Measurements from ENCODE around the gene LRMDA. TPM values are rescaled to one million over a fixed set of nuclear protein-coding genes. Genes with fewer than 3 reads are reported as not detected.

Gene LRMDA
- total RNA-seq, 1 donor from 2014 or later = 0.19 TPM

DNA sequence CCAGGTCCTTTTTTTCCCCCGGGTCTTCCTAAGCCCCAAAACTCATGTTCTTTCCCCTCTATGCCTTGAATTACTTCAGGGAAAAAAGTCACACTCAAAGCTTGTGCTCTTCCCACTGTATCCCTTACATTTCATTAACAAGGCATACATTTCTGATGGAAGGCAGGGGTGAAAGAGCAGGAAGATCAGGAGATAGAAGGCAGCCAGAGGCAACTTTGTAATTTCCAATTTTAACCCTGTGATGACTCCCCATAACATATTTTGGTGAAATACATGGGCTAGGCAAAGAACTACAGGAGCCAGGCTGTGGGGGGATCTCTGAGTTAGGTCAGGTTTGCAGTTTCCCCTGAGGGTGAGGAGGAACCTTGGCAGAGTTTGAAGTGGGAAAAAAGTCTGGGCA, 635.0 kb downstream of the LRMDA start:
- H3K27me3 Mint-ChIP-seq (ENCODE audit: unreplicated experiment) = peaks cover 25% of the 10 kb centered on the region
- no peak for DNase-seq (ENCODE audit: extremely low spot score, unreplicated experiment)
- H3K27ac Mint-ChIP-seq (ENCODE audit: unreplicated experiment) = no peak overlapping the region
- H3K9me3 Mint-ChIP-seq (ENCODE audit: unreplicated experiment) = peaks cover 12% of the 10 kb centered on the region
- peaks cover 10% of the 10 kb centered on the region for H3K4me1 Mint-ChIP-seq (ENCODE audit: unreplicated experiment)
- H3K4me3 Mint-ChIP-seq (ENCODE audit: unreplicated experiment) = no peak overlapping the region
- H3K36me3 Mint-ChIP-seq (ENCODE audit: unreplicated experiment) = no peaks in the 10 kb centered on the region
- TF ChIP-seq, protein P1, sequence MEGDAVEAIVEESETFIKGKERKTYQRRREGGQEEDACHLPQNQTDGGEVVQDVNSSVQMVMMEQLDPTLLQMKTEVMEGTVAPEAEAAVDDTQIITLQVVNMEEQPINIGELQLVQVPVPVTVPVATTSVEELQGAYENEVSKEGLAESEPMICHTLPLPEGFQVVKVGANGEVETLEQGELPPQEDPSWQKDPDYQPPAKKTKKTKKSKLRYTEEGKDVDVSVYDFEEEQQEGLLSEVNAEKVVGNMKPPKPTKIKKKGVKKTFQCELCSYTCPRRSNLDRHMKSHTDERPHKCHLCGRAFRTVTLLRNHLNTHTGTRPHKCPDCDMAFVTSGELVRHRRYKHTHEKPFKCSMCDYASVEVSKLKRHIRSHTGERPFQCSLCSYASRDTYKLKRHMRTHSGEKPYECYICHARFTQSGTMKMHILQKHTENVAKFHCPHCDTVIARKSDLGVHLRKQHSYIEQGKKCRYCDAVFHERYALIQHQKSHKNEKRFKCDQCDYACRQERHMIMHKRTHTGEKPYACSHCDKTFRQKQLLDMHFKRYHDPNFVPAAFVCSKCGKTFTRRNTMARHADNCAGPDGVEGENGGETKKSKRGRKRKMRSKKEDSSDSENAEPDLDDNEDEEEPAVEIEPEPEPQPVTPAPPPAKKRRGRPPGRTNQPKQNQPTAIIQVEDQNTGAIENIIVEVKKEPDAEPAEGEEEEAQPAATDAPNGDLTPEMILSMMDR (IDR thresholded peaks at IDR 0.05) = no peak

DNA sequence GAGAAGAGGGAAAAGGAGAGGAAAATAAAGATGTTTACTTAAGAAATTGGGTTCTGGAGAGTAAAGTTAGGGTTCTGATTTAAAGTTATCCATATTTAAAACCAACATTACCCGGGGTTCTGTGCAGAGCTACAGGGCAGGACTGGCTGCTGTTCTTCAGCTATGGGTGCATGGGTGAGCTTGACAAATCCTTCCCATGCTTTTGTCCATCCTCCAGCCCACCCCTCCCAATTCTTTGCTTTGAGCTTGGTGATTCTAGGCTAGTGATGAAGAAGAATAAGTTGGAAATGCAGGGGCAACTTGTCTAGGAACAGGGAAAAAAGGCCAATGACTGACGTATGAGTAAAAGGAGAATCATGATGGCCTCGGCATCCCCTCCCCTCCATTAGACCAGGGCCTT, 636.0 kb downstream of the LRMDA start:
- peaks cover 20% of the 10 kb centered on the region for H3K4me1 Mint-ChIP-seq (ENCODE audit: unreplicated experiment)
- TF ChIP-seq, protein P1 (IDR thresholded peaks at IDR 0.05) = no peak
- no peak for DNase-seq (ENCODE audit: extremely low spot score, unreplicated experiment)
- H3K36me3 Mint-ChIP-seq (ENCODE audit: unreplicated experiment) = no peaks in the 10 kb centered on the region
- no peak overlapping the region for H3K4me3 Mint-ChIP-seq (ENCODE audit: unreplicated experiment)
- peaks cover 12% of the 10 kb centered on the region for H3K9me3 Mint-ChIP-seq (ENCODE audit: unreplicated experiment)
- no peak overlapping the region for H3K27ac Mint-ChIP-seq (ENCODE audit: unreplicated experiment)
- H3K27me3 Mint-ChIP-seq (ENCODE audit: unreplicated experiment) = peaks cover 20% of the 10 kb centered on the region

DNA sequence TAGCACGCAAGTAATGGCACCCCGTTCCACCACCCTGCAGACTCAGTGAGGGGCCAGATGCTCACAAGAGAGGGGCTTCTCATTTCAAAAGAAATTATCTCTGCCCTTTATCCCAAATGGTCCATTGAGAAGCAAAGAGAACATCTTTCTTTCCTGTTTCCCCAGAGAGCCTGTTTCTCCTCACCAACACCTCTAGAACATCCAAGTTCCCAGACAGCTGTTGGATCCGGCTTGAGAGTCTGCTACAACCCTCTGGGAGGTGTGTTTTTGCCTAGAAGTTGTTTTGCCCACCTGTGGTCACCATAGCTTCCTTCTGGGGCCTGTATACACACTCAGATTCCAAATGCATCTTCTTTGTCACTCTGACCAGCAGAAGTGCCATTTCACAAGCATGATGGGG, 637.4 kb downstream of the LRMDA start:
- peaks cover 12% of the 10 kb centered on the region for H3K9me3 Mint-ChIP-seq (ENCODE audit: unreplicated experiment)
- no peak for DNase-seq (ENCODE audit: extremely low spot score, unreplicated experiment)
- H3K4me3 Mint-ChIP-seq (ENCODE audit: unreplicated experiment) = no peak overlapping the region
- H3K4me1 Mint-ChIP-seq (ENCODE audit: unreplicated experiment) = peaks cover 20% of the 10 kb centered on the region
- H3K36me3 Mint-ChIP-seq (ENCODE audit: unreplicated experiment) = no peaks in the 10 kb centered on the region
- H3K27ac Mint-ChIP-seq (ENCODE audit: unreplicated experiment) = no peak overlapping the region
- peaks cover 8% of the 10 kb centered on the region for H3K27me3 Mint-ChIP-seq (ENCODE audit: unreplicated experiment)
- TF ChIP-seq, protein P1 (IDR thresholded peaks at IDR 0.05) = no peak

DNA sequence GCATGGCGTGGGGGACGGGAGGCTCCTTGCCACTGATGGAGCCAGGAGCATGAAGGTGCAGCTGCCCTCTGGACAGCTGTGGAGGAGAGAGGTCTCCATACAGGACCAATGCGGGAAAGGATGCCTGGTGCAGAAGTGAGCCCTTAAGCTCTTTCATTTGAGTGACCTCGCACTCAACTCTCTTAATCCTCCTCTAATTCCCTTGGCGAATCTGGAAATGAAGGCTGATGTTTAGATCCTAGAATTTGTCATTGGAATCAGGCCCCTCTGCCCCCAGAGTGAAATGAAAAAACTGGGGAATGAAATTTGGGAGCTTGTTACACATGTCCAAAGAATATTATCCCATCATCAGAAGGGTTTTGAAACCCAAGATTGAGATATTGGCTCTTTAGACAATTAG, 639.5 kb downstream of the LRMDA start:
- TF ChIP-seq, protein P1 (IDR thresholded peaks at IDR 0.05) = no peak
- no peaks in the 10 kb centered on the region for H3K36me3 Mint-ChIP-seq (ENCODE audit: unreplicated experiment)
- peak overlapping the region; percentile 28 for H3K27ac Mint-ChIP-seq (ENCODE audit: unreplicated experiment)
- H3K4me3 Mint-ChIP-seq (ENCODE audit: unreplicated experiment) = no peak overlapping the region
- H3K4me1 Mint-ChIP-seq (ENCODE audit: unreplicated experiment) = peaks cover 20% of the 10 kb centered on the region
- DNase-seq (ENCODE audit: extremely low spot score, unreplicated experiment) = no peak
- H3K27me3 Mint-ChIP-seq (ENCODE audit: unreplicated experiment) = peaks cover 3% of the 10 kb centered on the region
- peaks cover 12% of the 10 kb centered on the region for H3K9me3 Mint-ChIP-seq (ENCODE audit: unreplicated experiment)

DNA sequence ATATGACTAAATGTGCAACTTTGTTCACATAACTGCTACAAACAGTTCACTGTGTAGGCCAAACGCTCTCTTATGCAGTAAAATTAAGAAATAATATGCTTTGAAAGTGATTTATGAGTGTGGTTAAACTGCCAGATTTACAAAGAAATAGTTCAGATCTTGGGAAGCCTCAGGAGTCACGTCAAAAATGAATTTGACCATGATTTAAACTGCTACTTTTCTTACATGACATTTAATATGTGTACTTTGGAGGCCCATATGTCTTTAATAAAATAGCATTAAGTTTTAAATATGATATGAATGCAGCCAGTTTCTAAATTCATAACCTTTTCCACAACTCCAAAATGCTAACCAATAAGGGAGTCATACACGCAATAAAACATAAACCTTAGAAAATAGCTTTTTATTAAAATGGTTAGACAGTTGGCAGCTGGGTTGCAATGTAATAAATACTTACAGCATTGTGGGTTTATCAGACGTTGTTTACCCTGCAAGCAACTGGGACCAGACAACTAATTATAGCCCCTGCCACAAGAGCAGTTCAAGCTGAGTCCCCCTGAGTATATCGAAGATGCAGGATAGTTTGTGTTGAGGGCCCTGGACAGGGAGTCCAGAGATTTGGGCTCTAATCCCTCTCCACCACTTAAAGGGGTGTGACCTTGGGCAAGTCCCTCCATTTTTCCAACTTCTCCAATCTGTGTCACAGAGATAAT, 640.4 kb downstream of the LRMDA start:
- H3K9me3 Mint-ChIP-seq (ENCODE audit: unreplicated experiment) = peaks cover 12% of the 10 kb centered on the region
- peaks cover 3% of the 10 kb centered on the region for H3K27me3 Mint-ChIP-seq (ENCODE audit: unreplicated experiment)
- H3K4me1 Mint-ChIP-seq (ENCODE audit: unreplicated experiment) = peaks cover 20% of the 10 kb centered on the region
- TF ChIP-seq, protein P1 (IDR thresholded peaks at IDR 0.05) = no peak
- H3K27ac Mint-ChIP-seq (ENCODE audit: unreplicated experiment) = peak overlapping the region; percentile 54
- no peak for DNase-seq (ENCODE audit: extremely low spot score, unreplicated experiment)
- H3K36me3 Mint-ChIP-seq (ENCODE audit: unreplicated experiment) = no peaks in the 10 kb centered on the region
- H3K4me3 Mint-ChIP-seq (ENCODE audit: unreplicated experiment) = no peak overlapping the region
